LoVo (cell line): Measurements from ENCODE around the gene LATS2.
A peak's percentile ranks its signal among the peaks of the same experiment; 100 is the strongest.

Experiments used
- DNase-seq: peaks from one replicate; pipeline ENCODE4 v3.0.0-alpha.2; 2016; ENCODE audit warnings: low spot score

Gene LATS2

GRCh38 chr13:21061029-21061763, at the start of gene LATS2:
Gene LATS2, minus strand, starts transcription at chr13:21061586. Its CDS starts 15,560 bp downstream, at chr13:21046026.
- DNase-seq, result peak; percentile 95

GRCh38 chr13:21109168-21109567, 47.8 kb upstream of the LATS2 start:
- DNase-seq, result no peak

- DNase-seq, result no peak
Observed at GRCh38 chr13:21106089-21106488, 44.7 kb upstream of the LATS2 start.

- DNase-seq, result no peak
Observed at GRCh38 chr13:21104199-21105019, 43.0 kb upstream of the LATS2 start.

GRCh38 chr13:21101865-21102576, 40.6 kb upstream of the LATS2 start:
- DNase-seq, result no peak

- no peak for DNase-seq
Observed at GRCh38 chr13:21100994-21101757, 39.8 kb upstream of the LATS2 start.

- no peak for DNase-seq
Observed at GRCh38 chr13:21100211-21100610, 38.8 kb upstream of the LATS2 start.

GRCh38 chr13:21095311-21095710, 33.9 kb upstream of the LATS2 start:
- DNase-seq, result no peak

GRCh38 chr13:21089830-21090229, 28.4 kb upstream of the LATS2 start:
- DNase-seq, result no peak

GRCh38 chr13:21088534-21088933, 27.1 kb upstream of the LATS2 start:
- DNase-seq, result no peak

- DNase-seq, result no peak
Observed at GRCh38 chr13:21086929-21087328, 25.5 kb upstream of the LATS2 start.

GRCh38 chr13:21081926-21082325, 20.5 kb upstream of the LATS2 start:
- no peak for DNase-seq

- DNase-seq, result no peak
Observed at GRCh38 chr13:21080593-21080891, 19.2 kb upstream of the LATS2 start.

GRCh38 chr13:21079761-21080592, 18.6 kb upstream of the LATS2 start:
- no peak for DNase-seq

GRCh38 chr13:21079221-21079620, 17.8 kb upstream of the LATS2 start:
- DNase-seq, result no peak

- DNase-seq, result no peak
Observed at GRCh38 chr13:21078501-21078900, 17.1 kb upstream of the LATS2 start.

- no peak for DNase-seq
Observed at GRCh38 chr13:21077788-21078353, 16.5 kb upstream of the LATS2 start.

- no peak for DNase-seq
Observed at GRCh38 chr13:21077076-21077787, 15.8 kb upstream of the LATS2 start.

GRCh38 chr13:21076253-21076652, 14.9 kb upstream of the LATS2 start:
- DNase-seq, result no peak
